Astrocyte of the cerebellum (primary cell): ENCODE results near the gene MPC2.

ENCODE experiments used
- DNase-seq: peaks from one replicate; pipeline ENCODE4 v3.0.0-alpha.2; 2011; ENCODE audit warnings: low read depth
- H3K4me3 ChIP-seq: 2 replicates; pipeline ENCODE4 v1.5.1; 2011; ENCODE audit warnings: mild to moderate bottlenecking, low read depth, low read length, moderate library complexity
- in situ Hi-C: cut with HindIII; loops from 2 replicates; pipeline ENCODE4 v1.10.0; 2017; ENCODE audit warnings: low sequenced_read_pairs
- TF ChIP-seq, protein P1 (sequence below): IDR thresholded peaks from 2 replicates; pipeline ENCODE4 v1.5.1; 2012; ENCODE audit warnings: low read length, low read depth, moderate library complexity, mild to moderate bottlenecking; ENCODE audit errors: missing control alignments

MPC2 gene

DNA sequence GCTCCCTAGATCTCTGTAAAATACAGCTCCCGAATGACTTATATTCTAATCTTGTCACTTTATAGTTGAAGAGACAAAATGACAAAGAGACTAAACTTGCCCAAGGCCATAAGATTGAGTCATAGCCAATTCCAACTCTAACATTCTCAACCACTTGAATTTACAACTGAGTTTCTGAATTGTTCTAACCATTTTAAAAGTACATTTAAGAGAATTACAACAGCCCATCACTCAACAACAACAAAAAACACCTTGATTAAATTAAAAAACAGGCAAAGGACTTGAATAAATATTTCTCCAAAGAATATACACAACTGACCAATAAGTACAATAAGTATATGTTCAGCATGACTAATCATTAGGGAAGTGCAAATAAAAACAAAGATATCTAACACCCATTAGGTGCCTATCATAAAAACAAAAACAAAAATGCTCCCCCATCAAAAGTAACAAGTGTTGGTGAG is 14.2 kb downstream of the MPC2 start:
- TF ChIP-seq, protein P1, sequence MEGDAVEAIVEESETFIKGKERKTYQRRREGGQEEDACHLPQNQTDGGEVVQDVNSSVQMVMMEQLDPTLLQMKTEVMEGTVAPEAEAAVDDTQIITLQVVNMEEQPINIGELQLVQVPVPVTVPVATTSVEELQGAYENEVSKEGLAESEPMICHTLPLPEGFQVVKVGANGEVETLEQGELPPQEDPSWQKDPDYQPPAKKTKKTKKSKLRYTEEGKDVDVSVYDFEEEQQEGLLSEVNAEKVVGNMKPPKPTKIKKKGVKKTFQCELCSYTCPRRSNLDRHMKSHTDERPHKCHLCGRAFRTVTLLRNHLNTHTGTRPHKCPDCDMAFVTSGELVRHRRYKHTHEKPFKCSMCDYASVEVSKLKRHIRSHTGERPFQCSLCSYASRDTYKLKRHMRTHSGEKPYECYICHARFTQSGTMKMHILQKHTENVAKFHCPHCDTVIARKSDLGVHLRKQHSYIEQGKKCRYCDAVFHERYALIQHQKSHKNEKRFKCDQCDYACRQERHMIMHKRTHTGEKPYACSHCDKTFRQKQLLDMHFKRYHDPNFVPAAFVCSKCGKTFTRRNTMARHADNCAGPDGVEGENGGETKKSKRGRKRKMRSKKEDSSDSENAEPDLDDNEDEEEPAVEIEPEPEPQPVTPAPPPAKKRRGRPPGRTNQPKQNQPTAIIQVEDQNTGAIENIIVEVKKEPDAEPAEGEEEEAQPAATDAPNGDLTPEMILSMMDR, result no peak
- no peak overlapping the region for H3K4me3 ChIP-seq
- no peak for DNase-seq
- in situ Hi-C loops, result no loop called here

DNA sequence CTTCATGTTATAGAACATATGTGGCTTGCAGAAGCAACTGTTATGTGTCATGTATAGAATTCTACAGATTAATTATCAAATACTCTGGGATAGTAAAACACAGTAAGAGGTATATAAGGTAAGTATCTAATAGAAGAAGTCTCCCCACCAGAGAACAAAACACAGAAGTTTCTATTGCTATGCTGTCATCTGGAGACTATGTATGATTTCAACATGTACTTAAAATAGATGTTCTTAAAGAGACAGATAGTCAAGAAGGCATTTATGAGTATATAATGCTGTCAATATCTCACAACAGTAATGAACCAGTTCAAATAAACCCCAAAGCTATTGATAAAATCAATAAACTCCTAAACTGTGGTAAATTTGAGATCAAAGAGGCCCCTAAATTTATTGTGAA is 14.8 kb downstream of the MPC2 start:
- TF ChIP-seq, protein P1, result no peak
- in situ Hi-C loops, result no loop called here
- DNase-seq, result no peak
- no peak overlapping the region for H3K4me3 ChIP-seq

DNA sequence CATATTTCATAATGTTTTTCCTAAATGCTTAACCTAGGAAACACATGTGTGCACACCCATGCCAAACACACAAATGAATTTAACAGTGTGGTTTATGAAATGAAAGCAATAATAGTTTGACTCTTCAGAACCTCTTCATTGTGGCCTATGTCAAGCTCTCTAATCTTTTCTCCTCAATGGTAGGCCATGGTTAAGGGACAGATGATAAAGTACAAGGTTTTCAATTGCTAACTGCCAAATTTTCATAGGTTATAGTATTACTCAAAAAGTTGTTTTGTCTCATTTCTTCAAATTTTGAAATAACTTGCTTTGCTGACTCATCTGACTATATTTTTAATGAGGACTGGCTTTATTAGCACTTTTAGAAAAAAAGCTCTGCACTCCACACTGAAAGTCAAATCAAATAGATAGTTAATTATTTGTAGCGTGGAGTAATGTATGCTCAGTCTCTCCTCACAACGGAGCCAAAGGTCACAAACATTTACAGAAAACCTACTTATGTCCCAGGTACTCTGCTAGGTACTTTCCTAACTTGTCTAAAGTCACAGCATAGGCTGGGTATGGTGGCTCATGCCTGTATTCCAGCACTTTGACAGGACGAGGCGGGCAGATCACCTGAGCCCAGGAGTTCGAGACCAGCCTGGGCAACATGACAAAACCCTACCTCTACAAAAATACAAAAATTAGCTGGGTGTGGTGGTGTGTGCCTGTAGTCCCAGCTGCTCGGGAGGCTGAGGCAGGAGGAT is 19.9 kb downstream of the MPC2 start:
- no peak overlapping the region for H3K4me3 ChIP-seq
- in situ Hi-C loops, result no loop called here
- TF ChIP-seq, protein P1, result no peak
- DNase-seq, result no peak

DNA sequence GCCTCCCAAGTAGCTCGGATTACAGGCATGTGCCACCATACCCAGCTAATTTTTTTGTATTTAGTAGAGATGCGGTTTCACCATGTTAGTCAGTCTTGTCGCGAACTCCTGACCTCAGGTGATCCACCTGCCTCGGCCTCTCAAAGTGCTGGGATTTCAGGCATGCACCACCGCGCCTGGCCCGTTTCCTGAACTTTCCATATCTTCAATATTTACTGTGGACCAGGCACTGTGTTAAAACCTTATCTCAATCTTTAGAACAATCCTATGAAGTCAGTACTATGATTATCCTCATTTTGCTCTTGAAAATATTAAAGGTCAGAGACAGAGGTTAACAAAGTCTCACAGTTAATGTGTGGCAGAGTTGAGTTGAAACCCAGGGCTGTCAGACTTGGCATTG is 21.3 kb downstream of the MPC2 start:
- in situ Hi-C loops, result no loop called here
- TF ChIP-seq, protein P1, result no peak
- H3K4me3 ChIP-seq, result no peak overlapping the region
- no peak for DNase-seq

DNA sequence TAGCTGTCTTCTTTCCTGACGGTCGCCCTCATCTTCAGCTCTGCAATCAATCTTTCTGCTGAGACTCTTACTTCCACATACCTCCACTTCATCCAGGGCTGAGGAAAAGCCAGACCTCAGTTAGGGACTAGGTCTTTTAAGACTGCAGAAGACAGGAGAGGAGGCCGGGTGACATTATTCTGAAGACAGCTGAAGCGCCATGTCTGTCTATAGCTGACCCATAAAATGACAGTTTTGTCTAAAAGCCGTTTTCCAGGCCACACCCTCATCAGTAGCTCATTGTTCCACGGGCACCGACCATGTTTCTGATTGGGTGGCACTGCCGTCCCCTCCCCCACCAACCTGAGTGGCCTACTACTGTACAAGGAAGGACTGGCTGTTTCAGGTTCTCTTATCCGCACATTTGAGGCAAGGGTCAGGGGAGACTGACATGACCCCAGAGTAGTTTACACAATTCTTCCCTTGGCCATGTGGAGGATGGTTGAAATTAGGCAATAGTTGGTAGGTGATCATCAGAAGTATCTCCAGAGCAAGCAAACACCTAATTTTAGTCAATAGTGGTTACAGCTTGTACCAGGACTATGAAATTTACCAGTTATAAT is 22.9 kb downstream of the MPC2 start, which contains the start of gene ADCY10:
Gene ADCY10 (minus strand): TSS at position 240 of the 602 bp plus-strand sequence. CDS start 8,994 bp downstream, outside the sequence.
- no peak within 1 kb of the TSS for H3K4me3 ChIP-seq
- TF ChIP-seq, protein P1, result no peak
- in situ Hi-C loops, result no loop called here
- DNase-seq, result no peak

DNA sequence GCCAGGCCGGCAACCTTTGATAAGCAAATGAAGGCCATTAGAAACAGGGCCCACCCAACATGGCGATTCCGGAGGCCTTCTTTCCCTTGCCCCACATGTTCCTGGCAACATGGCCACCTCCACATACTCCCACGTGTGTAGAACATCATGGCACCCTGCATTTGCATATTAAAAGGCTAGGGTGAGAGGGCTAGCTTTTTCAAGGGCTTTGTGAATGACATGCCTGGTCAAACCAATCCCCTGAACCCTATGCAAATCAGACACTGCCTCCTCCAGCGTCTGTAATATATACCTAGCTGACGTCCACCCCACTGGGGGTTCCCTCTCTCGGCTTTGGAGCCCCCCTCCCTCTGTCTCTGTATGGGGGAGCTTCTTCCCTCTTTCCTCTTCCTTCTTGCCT is 24.6 kb downstream of the MPC2 start:
- no peak for DNase-seq
- TF ChIP-seq, protein P1, result no peak
- in situ Hi-C loops, result no loop called here
- no peak overlapping the region for H3K4me3 ChIP-seq
